ENCODE results near the gene CYP46A1.

Gene CYP46A1

DNA sequence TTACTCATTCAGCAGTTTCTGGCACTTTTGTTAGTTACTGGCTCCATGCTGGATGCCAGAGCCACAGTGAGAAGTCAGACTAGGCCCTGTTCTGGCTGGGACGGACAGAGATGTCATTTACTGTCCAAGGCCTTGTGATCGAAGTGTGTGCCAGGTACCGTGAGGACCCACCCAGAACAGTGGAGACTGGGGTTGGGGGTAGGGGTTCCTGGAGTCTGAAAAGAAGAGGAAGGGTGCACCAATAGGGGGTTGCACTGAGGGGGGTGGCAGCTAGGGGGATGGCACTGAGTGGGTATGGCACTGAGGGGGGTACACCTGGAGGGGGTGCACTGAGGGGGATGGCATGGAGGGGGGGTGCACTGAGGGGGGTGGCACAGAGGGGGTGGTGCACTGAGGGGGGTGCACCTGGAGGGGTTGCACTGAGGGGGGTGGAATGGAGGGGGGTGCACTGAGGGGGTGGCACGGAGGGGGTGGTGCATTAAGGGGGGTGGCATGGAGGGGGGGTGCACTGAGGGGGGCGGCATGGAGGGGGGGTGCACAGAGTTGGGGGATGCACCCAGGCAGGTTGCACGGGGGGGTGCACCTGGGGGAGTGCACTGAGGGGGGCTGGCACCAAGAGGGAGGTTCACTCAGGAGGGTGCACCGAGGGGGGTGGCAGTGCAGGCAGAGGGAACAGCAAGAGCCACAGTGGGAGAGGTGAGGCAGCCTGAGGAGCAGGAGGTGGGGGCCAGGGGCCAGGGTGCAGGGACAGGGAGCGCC is 10.6 kb upstream of the CYP46A1 start:
- DNase-seq (ENCODE audit: low read depth): no peak

- no peak for DNase-seq (ENCODE audit: low read depth)
Measured at GRCh38 chr14:99674064-99674650, 9.9 kb upstream of the CYP46A1 start.

DNA sequence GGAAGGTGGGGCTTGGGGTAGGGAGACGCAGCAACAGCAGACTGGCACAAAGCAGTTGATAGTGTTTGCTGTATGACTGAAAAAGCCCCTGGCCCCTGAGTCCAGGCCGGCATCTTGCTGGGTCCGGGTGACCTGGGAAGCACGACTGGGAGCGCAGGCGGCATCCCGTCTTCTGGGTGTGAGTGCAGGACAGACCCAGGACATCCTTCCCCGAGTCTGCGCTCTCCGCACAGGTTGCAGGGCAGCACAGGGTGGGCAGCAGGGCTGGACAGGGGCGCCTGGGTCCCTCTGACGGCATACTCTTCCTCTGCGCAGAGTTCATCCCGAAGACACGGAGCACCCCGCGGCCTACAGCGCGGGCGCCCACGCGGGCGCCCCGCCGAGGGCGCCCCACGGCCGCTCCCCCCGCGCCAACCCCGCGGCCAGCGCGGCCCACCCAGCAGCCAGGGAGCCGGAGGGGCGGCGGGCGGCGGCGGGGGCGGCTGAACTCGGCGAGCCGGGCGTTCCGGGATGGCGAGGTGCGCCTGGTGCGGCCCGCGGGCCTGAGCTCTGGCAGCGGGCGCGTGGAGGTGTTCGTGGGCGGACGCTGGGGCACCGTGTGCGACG is 9.2 kb upstream of the CYP46A1 start:
- DNase-seq (ENCODE audit: low read depth): no peak

DNA sequence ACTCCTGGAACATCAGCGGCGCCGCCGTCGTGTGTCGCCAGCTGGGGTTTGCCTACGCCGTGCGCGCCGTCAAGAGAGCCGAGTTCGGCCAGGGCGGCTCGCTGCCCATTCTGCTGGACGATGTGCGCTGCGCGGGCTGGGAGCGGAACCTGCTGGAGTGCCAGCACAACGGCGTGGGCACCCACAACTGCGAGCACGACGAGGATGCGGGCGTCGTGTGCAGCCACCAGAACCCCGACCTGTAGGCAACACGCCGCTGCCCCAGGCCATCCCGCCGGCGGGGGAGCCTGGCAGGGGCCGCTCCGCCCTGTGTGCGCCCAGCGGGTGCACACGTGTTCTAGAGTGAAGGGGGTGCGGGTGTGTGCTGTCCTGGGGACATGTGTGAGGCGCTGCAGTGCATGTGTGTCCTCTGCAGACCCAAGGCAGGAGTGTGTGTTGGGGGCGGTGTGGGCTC is 8.7 kb upstream of the CYP46A1 start:
- no peak for DNase-seq (ENCODE audit: low read depth)

DNA sequence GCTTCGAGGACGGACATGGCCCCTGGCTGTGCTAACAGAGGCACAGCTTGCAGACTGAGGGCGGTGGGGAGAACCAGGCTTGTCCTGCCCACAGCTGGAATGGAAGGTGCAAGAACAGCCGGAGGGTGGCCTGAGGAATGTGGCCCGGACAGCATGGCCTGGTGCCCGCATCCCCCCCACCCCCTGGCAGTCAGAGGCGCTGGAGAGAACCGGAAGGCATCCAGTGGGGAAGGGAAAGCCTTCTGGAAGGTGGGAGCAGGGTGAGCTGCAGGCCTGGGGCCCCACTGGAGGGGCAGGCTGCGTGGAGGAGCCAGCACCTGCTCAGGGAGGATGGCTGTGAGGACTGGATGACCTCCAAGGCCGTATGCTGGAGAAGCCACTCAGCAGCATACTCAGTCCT is 8.1 kb upstream of the CYP46A1 start:
- DNase-seq (ENCODE audit: low read depth): no peak

GRCh38 chr14:99676657-99677056 is 7.4 kb upstream of the CYP46A1 start:
- DNase-seq (ENCODE audit: low read depth): no peak

GRCh38 chr14:99677231-99678140 is 6.6 kb upstream of the CYP46A1 start:
- DNase-seq (ENCODE audit: low read depth): no peak

GRCh38 chr14:99678198-99678597 is 5.9 kb upstream of the CYP46A1 start:
- DNase-seq (ENCODE audit: low read depth): no peak

DNA sequence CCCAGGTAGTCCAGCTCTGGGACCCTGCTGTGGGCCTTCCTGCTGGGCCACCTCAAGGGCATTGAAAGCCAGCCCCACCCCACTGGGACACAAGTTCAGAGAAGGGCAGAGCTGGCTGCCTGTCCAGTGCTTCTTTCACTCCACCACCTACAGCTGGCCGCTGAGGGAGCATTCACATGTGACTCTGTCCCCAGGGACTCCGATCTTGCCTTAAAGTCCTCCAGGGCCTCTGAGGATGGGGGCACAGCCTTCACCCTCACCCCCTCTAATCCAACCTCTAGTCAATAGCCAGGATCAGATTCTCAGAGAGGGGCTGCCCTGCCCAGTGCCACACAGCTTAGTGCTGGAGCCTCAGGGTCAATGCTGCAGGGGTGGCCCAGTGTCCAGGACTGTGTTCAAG is 5.0 kb upstream of the CYP46A1 start:
- no peak for DNase-seq (ENCODE audit: low read depth)

GRCh38 chr14:99679543-99679942 is 4.6 kb upstream of the CYP46A1 start:
- DNase-seq (ENCODE audit: low read depth): no peak

DNA sequence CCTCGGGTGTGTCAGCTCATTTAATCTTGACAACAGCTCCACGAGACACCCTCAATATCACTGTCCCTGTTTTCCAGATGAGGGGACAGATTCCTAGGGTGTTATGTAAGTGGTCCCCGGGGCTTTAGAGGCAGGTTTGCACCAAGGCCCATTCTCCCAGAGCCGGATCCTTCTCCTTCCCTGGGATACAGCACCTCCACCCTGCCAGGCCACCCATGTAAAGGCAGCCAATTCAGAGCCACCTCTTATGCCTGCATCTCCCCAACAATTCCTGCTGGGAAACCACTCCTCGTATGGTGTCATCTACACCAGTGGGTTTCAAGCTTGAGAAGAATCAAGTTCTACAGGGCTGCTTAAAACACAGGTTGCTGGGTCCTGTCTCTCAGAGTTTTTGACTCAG is 4.1 kb upstream of the CYP46A1 start:
- no peak for DNase-seq (ENCODE audit: low read depth)

GRCh38 chr14:99681101-99681831 is 2.8 kb upstream of the CYP46A1 start:
- no peak for DNase-seq (ENCODE audit: low read depth)

GRCh38 chr14:99681832-99682148 is 2.3 kb upstream of the CYP46A1 start:
- no peak for DNase-seq (ENCODE audit: low read depth)

DNA sequence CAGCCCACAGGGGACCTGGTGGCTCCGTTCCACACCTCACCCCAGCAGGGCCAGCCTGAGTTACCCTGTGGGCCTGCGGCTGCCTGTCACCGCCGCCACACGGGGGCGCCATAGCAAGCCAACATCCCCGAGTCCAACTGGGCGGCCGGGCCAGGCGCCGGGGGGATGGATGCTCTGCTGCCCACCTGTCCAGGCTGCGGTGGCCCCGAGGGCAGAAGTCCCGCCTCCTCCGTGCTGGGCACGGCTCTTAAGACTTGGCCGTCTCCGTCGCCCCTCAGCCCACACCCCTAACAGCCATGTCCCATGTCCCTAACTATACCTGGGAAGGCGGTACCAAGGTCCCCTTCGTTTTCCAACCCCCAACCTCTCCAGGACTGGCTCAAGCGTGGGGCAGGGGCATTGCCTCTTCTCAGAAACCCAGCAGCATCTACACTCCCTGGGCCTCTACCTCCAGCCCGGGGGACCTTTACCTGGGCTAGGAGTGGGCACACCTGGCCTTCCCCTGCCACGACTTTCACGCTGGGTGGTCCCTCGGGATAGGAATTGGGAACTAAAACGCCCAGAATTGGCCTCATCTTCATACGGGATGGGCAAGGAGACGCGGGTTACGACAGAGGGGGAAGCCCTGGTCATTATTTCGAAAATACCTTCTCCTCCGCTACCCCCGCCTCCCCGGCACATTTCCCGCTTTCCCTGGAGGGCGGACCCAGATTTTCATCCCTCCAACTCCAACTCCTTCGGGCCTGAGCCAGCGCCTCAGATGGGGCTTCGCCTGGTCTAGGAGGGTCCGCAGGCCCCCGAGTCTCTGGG is 1.1 kb upstream of the CYP46A1 start:
- DNase-seq (ENCODE audit: low read depth): peak; percentile 48

GRCh38 chr14:99684410-99684934 is 374 bp downstream of the CYP46A1 start:
- no peak for DNase-seq (ENCODE audit: low read depth)

DNA sequence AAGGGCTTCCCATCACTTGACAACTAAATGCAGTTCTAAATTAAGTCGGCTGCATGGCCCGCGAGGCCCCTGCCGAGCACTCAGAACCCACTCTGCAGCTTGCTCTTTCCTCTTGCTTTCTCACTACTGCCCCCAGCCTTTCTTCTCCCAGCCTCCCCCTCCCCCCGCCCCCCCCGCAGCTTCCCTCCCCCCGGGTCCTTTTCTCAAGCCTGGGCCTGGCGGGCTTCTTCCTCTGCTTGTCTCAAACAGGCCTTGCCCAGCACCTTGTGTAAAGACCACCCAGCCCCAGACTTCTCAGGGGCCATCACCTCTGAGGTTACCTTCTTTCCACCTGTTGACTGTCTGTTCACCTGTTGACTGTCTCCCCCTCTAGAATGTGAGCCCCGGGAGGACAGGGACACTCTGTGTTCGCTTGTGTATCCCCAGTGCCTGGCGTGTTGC is 1.1 kb downstream of the CYP46A1 start:
- DNase-seq (ENCODE audit: low read depth): no peak

DNA sequence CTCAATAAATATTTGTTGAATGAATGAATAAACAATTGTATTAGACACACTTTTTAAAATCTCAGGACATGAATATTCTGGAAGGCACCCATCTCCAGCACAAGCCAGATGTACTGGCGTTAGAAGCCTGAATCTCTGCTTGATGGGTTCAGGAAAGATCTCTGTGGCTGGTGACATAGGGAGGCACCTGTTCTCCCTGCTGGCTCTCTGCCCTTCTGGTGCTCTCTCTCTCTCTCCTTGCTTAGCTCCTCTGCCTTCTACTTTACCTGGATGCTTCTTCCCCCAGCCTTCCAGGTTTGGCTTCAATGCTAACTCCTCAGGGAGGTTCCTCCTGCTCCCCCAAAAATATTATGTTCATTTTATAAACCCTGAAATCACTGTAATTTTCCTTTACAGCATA is 1.5 kb downstream of the CYP46A1 start:
- DNase-seq (ENCODE audit: low read depth): no peak

GRCh38 chr14:99686557-99687283 is 2.6 kb downstream of the CYP46A1 start:
- no peak for DNase-seq (ENCODE audit: low read depth)

DNA sequence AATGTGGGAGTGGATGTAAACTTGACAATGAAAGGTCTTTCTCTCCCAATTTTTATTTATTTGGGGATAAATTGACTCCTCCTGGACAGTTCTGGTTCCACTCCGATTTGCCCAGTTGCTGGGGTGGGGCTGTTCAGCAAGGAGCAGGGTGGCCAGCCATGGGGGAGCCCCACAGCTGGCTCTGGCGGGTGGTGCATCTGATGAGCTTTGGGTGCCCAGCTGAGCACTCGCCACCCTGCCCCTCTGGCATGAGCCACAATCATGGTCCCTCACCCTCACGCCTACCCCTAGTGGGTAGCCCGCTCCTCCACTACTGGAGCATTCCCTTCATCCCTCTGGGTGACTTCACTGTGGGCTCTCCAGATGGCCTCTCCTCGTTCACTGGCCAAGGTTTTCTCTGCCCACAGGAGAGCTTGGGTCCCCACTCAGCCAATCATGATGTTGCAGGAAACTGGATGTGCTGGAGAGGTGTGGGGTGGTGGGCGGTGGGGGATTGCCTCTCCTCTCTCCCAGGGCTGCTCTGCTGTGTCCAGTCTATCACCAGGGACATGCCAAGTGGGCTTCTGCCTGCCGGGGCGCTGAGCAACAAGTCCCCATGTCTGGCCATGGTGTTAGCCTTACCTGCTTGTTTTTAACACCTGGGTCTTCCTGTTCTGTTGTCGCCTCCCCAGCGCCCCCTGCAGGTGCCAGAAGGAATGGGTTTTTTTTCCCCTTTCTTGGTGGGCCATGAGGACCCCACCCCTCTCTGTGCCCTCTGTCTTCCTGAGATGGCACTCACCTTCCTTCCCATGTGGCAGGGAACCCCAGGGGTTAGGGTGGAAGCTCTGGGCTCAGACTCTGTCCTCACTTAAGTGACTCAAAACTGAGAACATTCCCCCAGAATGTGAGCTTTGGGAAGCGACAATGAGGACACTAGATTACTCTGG is 3.4 kb downstream of the CYP46A1 start:
- no peak for DNase-seq (ENCODE audit: low read depth)

Measured in fibroblast of gingiva (primary cell).